Measurements from ENCODE around the gene PIEZO2.
"Not testable (repeated sequence)": the region's sequence is repeated elsewhere in the genome, so short reads cannot be mapped to it uniquely, and the experiment has no call there.

Gene PIEZO2

GRCh38 chr18:10878703-10879102 lies 270.7 kb downstream of the PIEZO2 start:
- no peak for DNase-seq

GRCh38 chr18:10877987-10878386 lies 271.4 kb downstream of the PIEZO2 start:
- DNase-seq, result no peak

- DNase-seq, result no peak
Measured at GRCh38 chr18:10875811-10876210, 273.6 kb downstream of the PIEZO2 start.

- peak; percentile 96 for DNase-seq
Measured at GRCh38 chr18:10872304-10872703, 277.1 kb downstream of the PIEZO2 start.

GRCh38 chr18:10864722-10865121 lies 284.6 kb downstream of the PIEZO2 start:
- no peak for DNase-seq

GRCh38 chr18:10863026-10863425 lies 286.3 kb downstream of the PIEZO2 start:
- no peak for DNase-seq

GRCh38 chr18:10860928-10861327 lies 288.4 kb downstream of the PIEZO2 start:
- no peak for DNase-seq

- DNase-seq, result no peak
Measured at GRCh38 chr18:10860382-10860781, 289.0 kb downstream of the PIEZO2 start.

- DNase-seq, result no peak
Measured at GRCh38 chr18:10858477-10858876, 290.9 kb downstream of the PIEZO2 start.

GRCh38 chr18:10856132-10856531 lies 293.2 kb downstream of the PIEZO2 start:
- no peak for DNase-seq

- DNase-seq, result no peak
Measured at GRCh38 chr18:10852385-10853303, 296.7 kb downstream of the PIEZO2 start.

GRCh38 chr18:10851824-10852319 lies 297.5 kb downstream of the PIEZO2 start:
- DNase-seq, result peak; percentile 47

- DNase-seq, result no peak
Measured at GRCh38 chr18:10850840-10851239, 298.5 kb downstream of the PIEZO2 start.

GRCh38 chr18:10850216-10850615 lies 299.2 kb downstream of the PIEZO2 start:
- DNase-seq, result no peak

GRCh38 chr18:10847907-10848306 lies 301.5 kb downstream of the PIEZO2 start:
- no peak for DNase-seq

GRCh38 chr18:10847408-10847790 lies 302.0 kb downstream of the PIEZO2 start:
- no peak for DNase-seq

GRCh38 chr18:10846657-10847407 lies 302.5 kb downstream of the PIEZO2 start:
- DNase-seq, result no peak

- DNase-seq, result not testable (repeated sequence)
Measured at GRCh38 chr18:10846035-10846434, 303.3 kb downstream of the PIEZO2 start.

- no peak for DNase-seq
Measured at GRCh38 chr18:10843565-10843964, 305.8 kb downstream of the PIEZO2 start.

- no peak for DNase-seq
Measured at GRCh38 chr18:10842861-10843260, 306.5 kb downstream of the PIEZO2 start.

GRCh38 chr18:10842371-10842770 lies 307.0 kb downstream of the PIEZO2 start:
- DNase-seq, result no peak

GRCh38 chr18:10841203-10841602 lies 308.2 kb downstream of the PIEZO2 start:
- no peak for DNase-seq

GRCh38 chr18:10840743-10841142 lies 308.6 kb downstream of the PIEZO2 start:
- no peak for DNase-seq

- DNase-seq, result no peak
Measured at GRCh38 chr18:10839421-10839820, 309.9 kb downstream of the PIEZO2 start.
